AG20443 (cell line): ENCODE measurements around the gene FAM83E.
A peak's percentile ranks its signal among the peaks of the same experiment; 100 is the strongest.
"Not testable (repeated sequence)": the region's sequence is repeated elsewhere in the genome, so short reads cannot be mapped to it uniquely, and the experiment has no call there.

ENCODE experiments used
- DNase-seq: peaks from one replicate; pipeline ENCODE4 v3.0.0; 2012; ENCODE audit warnings: low spot score, mixed read lengths

The FAM83E gene

DNA sequence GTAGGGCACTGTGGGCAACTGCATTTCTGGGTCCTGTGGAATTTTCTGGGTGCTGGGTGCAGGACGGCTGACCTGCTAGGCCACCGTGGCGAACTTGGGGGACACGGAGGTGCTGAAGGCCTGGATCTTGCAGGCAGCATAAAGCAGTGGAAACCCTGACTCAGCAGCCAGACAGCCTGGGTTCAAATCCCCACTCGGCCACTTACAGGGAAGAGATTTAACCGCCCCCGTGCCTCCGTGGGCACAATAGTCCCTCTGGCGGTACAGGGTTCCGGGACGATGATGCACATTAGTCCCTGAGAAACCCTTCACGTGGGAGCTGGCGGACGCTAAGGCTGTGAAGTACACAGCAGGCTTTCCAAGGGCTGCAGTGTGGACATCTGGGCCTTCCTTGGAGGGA is 3.0 kb downstream of the FAM83E start:
- DNase-seq, result no peak

DNA sequence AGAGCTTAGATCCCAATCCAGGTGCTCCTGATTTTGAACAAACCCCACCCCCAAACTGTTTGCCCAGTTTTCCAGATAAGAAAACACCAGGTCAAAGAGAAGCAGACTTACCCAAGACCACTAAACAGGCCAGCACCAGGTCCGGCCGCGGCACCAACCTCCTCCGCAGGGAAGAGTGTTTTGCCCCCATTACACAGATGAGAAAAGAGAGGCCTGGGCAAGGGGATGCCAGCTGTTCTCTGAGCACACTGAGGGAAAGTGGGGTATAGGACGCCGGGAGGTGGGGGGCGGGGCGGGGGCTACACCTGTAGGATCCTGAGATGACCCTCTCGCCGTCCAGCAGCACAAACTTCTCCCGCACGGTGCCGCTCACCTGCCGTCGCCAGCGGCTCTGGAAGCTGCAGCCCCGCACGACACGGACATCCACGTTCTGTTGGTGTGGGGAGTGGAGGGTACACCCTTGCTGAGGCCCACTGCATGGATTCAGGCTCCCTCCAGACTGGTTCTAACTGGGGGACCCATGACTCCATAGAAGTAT is 5.2 kb downstream of the FAM83E start:
- DNase-seq, result no peak

DNA sequence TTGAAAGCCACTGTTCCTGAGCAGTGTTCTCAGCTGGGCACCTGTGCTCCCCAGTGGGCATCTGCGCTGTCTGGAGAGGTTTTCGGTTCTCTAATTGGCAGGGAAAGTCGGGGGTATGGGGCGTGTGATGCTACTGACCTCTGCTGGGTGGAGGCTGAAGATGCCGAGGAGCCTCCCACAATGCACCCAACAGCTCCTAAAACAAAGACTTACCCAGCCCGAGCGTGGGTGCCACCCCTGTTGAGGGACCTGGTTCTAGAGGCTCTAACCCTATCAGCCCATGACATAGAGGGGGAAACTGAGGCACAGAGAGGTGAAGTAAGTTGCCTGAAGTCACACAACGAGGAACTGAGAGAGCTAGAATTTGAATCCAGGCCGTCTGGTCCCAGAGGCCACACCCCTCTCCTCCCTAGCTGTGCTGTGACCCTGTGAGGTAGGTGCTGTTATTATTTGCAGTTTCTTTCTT is 6.0 kb downstream of the FAM83E start:
- peak; percentile 63 for DNase-seq

DNA sequence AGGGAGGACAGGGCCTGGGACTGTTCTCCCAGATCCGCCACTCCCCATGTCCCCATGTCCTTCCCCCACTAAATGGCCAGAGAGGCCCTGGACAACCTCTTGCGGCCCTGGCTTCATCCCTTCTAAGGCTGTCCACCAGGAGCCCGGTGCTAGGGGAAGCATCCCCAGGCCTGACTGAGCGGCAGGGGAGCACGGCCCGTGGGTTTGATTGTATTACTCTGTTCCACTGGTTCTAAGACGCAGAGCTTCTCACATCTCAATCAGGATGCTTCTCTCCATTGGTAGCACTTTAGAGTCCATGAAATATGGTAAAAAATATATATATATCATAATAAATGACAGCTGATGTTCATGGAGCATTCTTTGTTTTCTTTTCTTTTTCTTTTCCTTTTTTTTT is 7.5 kb downstream of the FAM83E start:
- no peak for DNase-seq

DNA sequence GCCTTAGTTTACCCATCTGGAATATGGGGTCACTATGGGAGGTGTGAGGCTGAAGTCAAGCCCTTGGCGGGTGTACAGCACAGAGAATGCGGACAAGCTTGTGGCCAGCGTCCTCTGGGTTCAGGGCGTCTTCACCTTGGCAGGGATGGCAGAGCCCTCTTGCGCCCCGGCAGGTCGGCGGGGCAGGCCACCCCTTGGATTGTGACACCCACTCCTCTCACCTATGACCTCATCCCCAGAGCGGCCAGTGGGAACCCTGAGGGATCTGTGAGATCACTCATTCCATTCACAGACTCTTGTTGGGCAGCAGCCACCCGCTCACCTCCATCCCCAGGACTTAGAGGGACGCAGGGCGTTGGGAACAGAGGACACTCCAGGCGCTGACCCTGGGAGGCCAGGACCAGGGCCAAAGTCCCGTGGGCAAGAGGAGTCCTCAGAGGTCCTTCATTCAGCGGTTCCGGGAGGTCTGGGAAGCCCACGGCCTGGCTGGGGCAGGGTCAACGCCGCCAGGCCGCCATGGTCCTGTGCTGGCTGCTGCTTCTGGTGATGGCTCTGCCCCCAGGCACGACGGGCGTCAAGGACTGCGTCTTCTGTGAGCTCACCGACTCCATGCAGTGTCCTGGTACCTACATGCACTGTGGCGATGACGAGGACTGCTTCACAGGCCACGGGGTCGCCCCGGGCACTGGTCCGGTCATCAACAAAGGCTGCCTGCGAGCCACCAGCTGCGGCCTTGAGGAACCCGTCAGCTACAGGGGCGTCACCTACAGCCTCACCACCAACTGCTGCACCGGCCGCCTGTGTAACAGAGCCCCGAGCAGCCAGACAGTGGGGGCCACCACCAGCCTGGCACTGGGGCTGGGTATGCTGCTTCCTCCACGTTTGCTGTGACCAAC is 8.2 kb downstream of the FAM83E start, which contains the start of gene SPACA4:
TSS of gene SPACA4 (plus strand) at position 280 of the 896 bp plus-strand sequence. CDS start at position 517, 237 bp downstream.
- DNase-seq, result no peak

DNA sequence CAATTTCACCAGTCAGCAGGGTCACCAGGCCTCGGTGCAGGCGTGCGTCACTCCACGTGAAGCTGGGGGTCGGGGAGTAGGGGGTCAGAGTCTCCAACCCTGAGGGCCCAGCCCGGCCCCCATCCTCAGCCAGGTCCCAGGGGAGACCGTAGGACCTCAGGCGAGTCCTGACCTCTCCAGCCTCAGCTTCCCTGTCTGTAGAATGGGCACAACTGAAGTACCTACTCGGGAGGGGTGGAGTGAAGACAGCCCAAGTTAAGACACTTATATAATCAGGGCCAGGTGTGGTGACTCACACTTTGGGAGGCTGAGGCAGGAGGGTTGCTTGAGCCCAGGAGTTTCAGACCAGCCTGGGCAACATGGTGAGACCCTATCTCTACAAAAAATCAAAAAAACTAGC is 11.0 kb downstream of the FAM83E start:
- DNase-seq, result no peak

DNA sequence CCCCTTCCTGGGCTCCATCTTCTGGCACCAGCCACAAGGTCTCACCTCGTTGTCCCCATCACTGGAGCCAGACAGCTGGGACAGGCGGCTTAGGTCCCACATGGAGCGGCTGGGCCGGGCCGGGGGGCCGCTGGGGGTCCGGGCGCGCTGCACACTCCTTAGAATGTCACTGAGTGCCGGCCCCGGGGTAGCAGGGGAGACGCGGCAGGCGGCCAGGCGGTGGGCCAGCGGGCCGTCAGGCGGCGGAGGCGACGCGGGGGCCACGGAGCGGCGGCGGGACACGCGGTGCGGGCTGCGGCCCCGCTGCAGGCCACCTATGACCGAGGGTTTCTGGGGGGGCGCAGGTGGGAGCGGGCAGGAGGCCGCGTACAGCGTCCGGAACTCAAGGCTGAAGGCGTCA is 11.4 kb downstream of the FAM83E start:
- no peak for DNase-seq

DNA sequence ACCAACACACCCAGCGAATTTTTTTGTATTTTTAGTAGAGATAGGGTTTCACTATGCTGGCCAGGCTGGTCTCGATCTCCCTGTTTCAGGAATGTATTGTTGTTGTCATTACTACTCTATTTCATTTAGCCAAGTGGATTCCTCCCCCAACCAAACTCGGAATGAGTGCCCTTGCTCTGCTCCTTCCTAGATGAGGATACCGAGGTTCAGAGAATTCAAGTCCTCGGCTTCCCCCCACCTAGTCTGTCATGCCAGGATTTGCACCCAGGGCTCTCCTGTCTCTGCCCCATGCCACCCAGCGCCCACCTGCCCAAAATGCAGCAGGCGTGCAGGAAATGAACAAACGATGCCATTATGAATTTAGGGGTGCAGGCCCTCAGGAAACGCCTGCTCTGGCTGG is 11.9 kb downstream of the FAM83E start:
- no peak for DNase-seq

DNA sequence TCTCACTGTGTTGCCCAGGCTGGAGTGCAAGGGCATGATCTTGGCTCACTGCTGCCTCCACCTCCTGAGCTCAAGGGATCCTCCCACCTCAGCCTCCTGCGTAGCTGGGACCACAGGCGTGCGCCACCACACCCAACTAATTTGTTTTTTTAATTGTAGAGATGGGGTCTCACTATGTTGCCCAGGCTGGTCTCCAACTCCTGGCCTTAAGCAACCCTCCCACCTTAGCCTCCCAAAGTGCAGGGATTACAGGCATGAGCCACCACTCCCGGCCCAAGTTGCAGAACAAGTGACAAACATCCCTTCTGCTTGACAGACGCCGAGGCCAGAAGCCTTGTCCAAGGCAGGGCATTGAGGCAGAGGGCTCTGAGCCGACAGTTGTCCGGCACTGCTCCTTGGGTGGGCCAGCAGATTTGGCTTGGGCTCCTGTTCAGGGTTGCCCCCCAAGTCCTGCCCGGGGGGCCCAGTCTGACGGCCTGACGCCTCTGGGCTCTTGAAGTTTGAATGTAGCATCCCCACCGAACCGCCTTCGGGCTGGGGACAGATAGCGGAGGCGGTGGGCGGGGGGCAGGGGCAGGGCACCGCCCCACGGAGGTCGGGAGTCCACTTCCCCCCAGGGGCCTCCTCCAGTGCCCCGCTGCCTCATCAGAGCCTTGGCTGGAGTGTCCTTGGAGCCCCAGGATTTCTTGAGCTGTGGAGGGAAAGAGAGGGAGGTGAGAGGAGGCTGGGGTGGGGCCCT is 14.0 kb downstream of the FAM83E start:
- no peak for DNase-seq

DNA sequence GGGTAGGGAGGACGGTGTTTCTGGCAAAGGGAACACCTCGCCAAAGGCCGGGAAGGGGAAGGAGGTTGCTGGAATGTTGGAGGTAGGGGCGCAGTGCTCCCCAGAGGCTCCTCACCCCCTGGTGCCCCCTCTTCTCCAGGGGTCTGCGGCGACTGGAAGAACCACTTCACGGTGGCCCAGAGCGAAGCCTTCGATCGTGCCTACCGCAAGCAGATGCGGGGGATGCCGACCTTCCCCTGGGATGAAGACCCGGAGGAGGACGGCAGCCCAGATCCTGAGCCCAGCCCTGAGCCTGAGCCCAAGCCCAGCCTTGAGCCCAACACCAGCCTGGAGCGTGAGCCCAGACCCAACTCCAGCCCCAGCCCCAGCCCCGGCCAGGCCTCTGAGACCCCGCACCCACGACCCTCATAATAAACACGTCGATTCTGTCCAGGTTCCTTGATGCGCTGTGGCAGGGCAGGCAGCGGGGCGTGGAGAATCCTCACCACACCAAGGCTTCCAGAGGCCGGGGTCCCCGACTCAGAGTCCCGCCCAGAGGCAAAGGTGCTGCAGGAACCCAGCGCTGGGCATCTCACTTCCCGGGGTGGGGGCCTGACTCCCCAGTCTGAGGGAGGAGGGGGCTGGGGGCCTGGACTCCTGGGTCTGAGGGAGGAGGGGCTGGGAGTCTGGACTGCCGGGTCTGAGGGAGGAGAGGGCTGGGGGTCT is 15.7 kb downstream of the FAM83E start:
- DNase-seq, result no peak

DNA sequence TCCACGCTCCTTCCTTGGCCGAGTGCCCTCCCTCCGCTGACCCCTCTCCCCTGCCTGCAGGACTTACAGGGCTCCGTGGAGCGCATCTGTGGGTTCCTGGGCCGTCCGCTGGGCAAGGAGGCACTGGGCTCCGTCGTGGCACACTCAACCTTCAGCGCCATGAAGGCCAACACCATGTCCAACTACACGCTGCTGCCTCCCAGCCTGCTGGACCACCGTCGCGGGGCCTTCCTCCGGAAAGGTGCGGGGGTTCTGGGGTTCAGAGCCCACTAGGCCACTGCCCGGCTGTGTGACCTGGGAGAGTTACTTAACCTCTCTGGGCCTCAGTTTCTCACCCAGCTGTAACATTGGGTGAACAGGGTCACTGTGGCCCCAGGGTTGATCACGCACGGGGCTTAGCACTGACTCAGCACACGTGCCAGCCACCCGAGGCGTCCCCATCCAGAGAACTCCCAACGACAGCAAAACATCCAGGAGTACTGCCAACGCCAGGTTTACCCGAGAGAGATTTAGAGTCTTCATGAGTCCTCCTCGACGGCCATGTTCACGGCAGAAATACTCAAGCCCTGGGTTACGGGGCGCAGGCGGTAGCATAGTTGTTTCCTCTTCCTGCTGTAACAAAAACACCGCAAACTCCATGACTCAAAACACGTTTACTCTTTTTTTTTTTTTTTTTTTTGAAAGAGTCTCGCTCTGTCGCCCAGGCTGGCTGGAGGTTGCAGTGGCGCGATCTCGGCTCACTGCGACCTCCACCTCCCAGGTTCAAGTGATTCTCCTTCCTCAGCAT is 18.0 kb downstream of the FAM83E start:
- DNase-seq, result no peak

DNA sequence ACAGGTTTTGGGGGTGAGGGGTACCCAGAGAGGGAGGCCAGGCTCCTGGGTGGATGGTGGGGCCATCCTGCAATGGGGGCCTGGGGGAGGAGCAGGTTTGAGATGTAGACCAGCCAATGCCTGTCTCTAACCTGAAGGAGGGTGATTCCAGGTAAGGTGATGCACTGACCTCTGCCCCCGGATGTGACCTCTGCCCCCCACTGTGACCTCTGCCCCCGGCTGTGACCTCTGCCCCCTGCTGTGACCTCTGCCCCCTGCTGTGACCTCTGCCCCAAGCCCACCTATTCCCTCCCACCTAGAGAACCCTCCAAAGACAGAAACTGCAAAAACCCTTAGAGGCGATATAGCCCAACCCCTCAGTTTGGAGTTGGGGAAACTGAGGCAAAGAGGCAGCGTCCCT is 18.6 kb downstream of the FAM83E start:
- DNase-seq, result no peak

DNA sequence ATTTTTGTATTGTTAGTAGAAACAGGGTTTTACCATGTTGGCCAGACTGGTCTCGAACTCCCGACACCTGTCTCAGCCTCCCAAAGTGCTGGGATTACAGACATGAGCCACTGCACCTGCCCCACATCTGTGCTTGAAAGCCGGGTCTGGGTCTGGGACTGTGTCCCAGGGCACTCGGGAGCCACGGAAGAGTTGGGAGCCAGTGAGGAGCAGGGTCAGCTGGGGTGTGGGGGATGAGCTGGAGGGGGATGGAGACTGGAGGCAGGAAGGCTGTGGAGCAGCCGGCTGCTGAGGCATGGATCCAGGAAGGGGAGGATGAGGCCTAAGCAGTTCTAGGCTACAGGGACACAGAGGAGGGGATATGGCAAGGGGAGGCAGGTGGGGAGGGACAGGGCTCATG is 19.0 kb downstream of the FAM83E start:
- no peak for DNase-seq

DNA sequence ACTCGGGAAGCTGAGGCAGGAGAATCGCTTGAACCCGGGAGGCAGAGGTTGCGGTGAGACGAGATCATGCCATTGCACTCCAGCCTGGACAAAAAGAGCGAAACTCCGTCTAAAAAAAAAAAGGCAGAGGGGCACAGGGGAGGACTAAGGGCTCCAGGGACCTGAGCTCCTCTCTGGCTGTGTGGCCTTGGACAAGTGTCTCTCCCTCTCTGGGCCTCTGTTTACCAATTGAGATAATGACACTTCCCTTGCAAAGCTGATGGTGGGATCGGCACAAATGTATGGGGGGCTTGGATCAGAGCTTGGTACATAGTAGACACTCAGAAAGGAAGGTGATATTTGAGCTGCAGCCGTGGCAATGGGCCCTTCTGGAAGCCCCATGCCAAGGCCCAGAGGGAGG is 19.7 kb downstream of the FAM83E start:
- no peak for DNase-seq

DNA sequence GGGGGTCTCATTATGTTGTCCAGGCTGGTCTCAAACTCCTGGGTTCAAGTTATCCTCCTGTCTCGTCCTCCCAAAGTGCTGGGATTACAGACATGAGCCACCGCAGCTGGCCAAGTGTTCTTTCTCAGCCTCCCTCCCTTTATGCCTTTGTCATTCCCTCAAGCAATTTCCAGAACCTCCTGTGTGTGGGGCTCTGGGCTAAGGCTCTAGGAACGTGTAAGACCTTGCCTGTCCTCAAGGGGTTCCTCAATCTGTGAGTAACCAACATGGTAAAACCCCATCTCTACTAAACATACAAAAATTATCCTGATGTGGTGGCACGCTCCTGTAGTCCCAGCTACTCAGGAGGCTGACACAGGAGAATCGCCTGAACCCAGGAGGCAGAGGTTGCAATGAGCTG is 23.9 kb downstream of the FAM83E start:
- no peak for DNase-seq

DNA sequence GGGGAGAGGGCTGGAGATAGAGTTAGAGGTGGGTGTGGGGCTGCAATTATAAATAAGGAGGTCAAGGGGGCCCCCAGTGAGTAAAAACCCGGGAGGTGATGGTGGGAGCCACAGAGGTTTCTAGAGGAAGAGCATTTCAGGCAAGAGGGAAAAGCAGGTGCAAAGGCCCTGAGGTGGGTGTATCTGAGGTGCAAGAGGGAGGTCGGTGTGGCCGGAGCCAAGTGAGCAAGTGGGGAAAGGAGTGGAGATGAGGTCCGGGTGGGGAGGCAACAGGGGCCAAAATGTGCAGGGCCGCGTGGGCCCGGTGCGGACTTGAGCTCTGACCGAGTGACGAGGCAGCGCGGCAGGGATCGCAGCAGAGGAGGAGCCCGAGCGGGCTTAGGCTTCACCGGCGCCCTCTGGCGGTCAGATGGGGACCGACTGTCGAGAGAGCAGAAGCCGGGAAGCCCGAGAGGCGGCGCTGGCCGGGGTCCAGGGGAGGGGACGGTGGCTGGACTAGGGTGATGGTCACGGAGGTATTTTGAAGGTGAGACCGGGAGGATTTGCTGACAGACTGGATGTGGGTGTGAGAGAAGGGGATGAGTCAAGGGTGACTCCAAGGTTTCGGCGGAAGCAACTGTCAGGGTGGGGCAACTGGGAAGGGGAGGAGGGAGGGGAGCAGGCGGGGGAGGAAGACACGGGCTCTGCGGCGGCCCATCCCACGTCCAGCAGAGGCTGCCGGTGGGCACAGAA is 26.0 kb downstream of the FAM83E start:
- peak; percentile 94 for DNase-seq

DNA sequence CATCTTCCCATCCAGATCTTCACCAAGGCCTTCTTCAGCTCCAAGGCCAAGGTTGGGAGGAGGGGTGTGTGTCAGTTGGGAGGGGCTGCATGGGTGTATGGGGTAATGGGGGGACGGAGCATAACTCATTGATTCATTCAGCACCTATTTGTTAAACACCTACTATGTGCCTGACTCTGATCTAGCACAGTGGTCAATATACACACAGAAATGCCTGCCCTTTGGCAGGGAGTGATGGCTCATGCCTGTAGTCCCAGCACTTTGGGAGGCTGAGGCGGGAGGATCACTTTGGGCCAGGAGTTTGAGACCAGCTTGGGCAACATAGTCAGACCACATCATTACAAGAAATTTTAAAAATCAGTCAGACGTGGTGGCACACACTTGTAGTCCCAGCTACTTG is 27.5 kb downstream of the FAM83E start:
- no peak for DNase-seq

DNA sequence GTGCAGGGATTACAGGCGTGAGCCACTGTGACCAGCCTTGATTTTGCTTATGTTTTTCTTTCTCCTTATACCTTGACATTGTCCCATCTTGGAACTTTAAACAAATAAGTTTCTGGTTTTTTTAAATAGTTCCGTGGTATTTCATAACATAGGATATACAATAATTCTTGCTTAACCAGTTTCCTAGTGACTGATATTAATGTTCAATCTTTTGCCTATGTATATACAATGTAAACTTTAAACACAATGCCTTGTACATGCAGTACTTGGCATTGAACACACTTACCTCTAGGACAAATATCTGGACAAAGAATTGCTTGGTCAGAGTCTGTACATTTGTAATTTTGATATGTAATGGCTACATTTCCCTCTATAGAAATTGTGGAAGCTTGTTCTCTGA is 32.7 kb downstream of the FAM83E start:
- no peak for DNase-seq

DNA sequence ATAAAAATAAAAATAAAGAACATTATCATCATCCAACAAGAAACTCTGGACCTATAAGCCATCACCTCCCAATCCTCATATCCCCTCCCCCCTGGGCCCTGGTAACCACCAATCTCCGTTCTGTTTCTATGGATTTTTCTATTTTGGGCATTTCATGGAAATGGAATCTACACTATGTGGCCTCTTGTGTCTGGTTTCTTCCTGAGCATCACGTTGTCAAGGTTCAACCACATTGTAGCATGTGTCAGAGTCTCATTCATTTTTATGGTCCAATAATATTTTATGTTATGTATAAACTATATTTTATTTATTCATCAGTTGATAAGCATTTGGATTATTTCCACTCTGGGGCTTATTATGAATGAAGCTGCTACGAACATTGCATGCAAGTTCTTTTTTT is 36.0 kb downstream of the FAM83E start:
- no peak for DNase-seq

DNA sequence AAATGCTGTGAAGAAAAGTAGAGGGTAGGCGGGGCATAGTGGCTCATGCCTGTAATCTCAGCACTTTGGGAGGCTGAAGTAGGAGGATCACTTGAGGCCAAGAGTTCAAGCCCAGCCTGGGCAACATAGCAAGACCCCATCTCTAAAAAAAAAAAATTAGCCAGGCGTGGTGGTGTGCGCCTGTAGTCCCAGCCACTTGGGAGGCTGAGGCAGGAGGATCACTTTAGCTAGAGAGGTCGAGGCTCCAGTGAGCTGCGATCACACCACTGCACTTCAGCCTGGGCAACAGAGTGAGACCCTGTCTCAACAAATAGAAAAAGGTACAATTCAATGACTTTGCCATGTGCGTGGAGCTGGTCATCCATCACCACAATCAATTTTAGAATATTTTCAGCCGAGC is 37.0 kb downstream of the FAM83E start:
- DNase-seq, result not testable (repeated sequence)
